Epithelial cell of proximal tubule (primary cell): Measurements from ENCODE around the gene ZKSCAN4. TPM values are rescaled to one million over a fixed set of nuclear protein-coding genes. Genes with fewer than 3 reads are reported as not detected.
A peak's percentile ranks its signal among the peaks of the same experiment; 100 is the strongest.

Source experiments
- DNase-seq: peaks from one replicate; pipeline ENCODE4 v3.0.0-alpha.2; 2011; ENCODE audit warnings: low read depth
- H3K4me3 ChIP-seq: 2 replicates; pipeline ENCODE4 v1.5.1; 2011; ENCODE audit warnings: low read depth, mild to moderate bottlenecking, low read length
- CTCF ChIP-seq: conservative IDR thresholded peaks from 2 replicates; pipeline ENCODE4 v1.5.1; 2012; ENCODE audit warnings: low read depth, mild to moderate bottlenecking, low read length
- total RNA-seq: library from RNA; depleted of rRNA; stranded (reverse); fragments of >200 nt; gene quantifications from 2 replicates; pipeline ENCODE4 v1.2.3, GENCODE V29; 2015

ZKSCAN4 gene
- total RNA-seq, 1 donor from 2014 or later, result 3.7 TPM

GRCh38 chr6:28264834-28265401 is 12.8 kb upstream of the ZKSCAN4 start:
- H3K4me3 ChIP-seq, result no peak overlapping the region
- no peak for TF ChIP-seq CTCF
- no peak for DNase-seq

GRCh38 chr6:28263922-28264321 is 11.9 kb upstream of the ZKSCAN4 start:
- TF ChIP-seq CTCF, result no peak
- no peak for DNase-seq
- H3K4me3 ChIP-seq, result no peak overlapping the region

- no peak for TF ChIP-seq CTCF
- H3K4me3 ChIP-seq, result peak within 1 kb of the TSS; percentile 47
- DNase-seq, result no peak
Measured at GRCh38 chr6:28258877-28259777, 7.1 kb upstream of the ZKSCAN4 start, which contains the start of gene NKAPL. TSS of gene NKAPL (plus strand) at chr6:28259297. CDS start at chr6:28259372, 75 bp downstream.

- no peak for TF ChIP-seq CTCF
- H3K4me3 ChIP-seq, result no peak overlapping the region
Measured at GRCh38 chr6:28257042-28257441, 5.0 kb upstream of the ZKSCAN4 start.

GRCh38 chr6:28254121-28254519 is 2.1 kb upstream of the ZKSCAN4 start:
- no peak for DNase-seq
- no peak overlapping the region for H3K4me3 ChIP-seq
- TF ChIP-seq CTCF, result no peak

More at GRCh38 chr6:28257042-28257441, 5.0 kb upstream of the ZKSCAN4 start:
- DNase-seq, result no peak

GRCh38 chr6:28251661-28252008 is 434 bp downstream of the ZKSCAN4 start:
- no peak for TF ChIP-seq CTCF
- peak overlapping the region; percentile 89 for H3K4me3 ChIP-seq
- no peak for DNase-seq
